Hippocampal formation (tissue), 2 donors: Measurements from ENCODE around the gene SPINK9.
"Not testable (repeated sequence)": the region's sequence is repeated elsewhere in the genome, so short reads cannot be mapped to it uniquely, and the experiment has no call there.

Source experiments
- DNase-seq, 2 donors: peaks; one replicate each; lab custom pipeline; 2025; lab: John Stamatoyannopoulos, UW

SPINK9 gene

GRCh38 chr5:148335259-148335658 lies at the start of gene SPINK9:
Gene SPINK9 (plus strand): TSS chr5:148335559. CDS start chr5:148335614, 55 bp downstream.
- DNase-seq, result no peak

- DNase-seq, result peak in 1 of 2 donors; percentile 45
These were observed 44.8 kb upstream of the SPINK9 start for GRCh38 chr5:148290271-148291195.

GRCh38 chr5:148297731-148298130 lies 37.6 kb upstream of the SPINK9 start:
- DNase-seq, result no peak

GRCh38 chr5:148306446-148306845 lies 28.9 kb upstream of the SPINK9 start:
- DNase-seq, result no peak

- DNase-seq, result no peak
These were observed 26.3 kb upstream of the SPINK9 start for GRCh38 chr5:148309019-148309418.

GRCh38 chr5:148309746-148310145 lies 25.6 kb upstream of the SPINK9 start:
- DNase-seq, result no peak

GRCh38 chr5:148311484-148311883 lies 23.9 kb upstream of the SPINK9 start:
- no peak for DNase-seq

GRCh38 chr5:148312153-148312552 lies 23.2 kb upstream of the SPINK9 start, which contains the start of gene SPINK7:
Gene SPINK7 (plus strand): TSS chr5:148312423. CDS start chr5:148312484, 61 bp downstream.
- DNase-seq, result no peak

- no peak for DNase-seq
These were observed 21.2 kb upstream of the SPINK9 start for GRCh38 chr5:148314187-148314586.

- no peak for DNase-seq
These were observed 20.6 kb upstream of the SPINK9 start for GRCh38 chr5:148314731-148315130.

- DNase-seq, result not testable (repeated sequence)
These were observed 15.1 kb upstream of the SPINK9 start for GRCh38 chr5:148320011-148320963.

- no peak for DNase-seq
These were observed 2.0 kb upstream of the SPINK9 start for GRCh38 chr5:148333262-148333849.

- no peak for DNase-seq
These were observed 1.5 kb downstream of the SPINK9 start for GRCh38 chr5:148336704-148337435.

- no peak for DNase-seq
These were observed 7.1 kb downstream of the SPINK9 start for GRCh38 chr5:148342371-148343045.

GRCh38 chr5:148343046-148343407 lies 7.7 kb downstream of the SPINK9 start:
- DNase-seq, result no peak

- no peak for DNase-seq
These were observed 8.5 kb downstream of the SPINK9 start for GRCh38 chr5:148343603-148344487.

- no peak for DNase-seq
These were observed 12.3 kb downstream of the SPINK9 start for GRCh38 chr5:148347706-148348105.

GRCh38 chr5:148352696-148353095 lies 17.3 kb downstream of the SPINK9 start:
- DNase-seq, result no peak

GRCh38 chr5:148353634-148354033 lies 18.3 kb downstream of the SPINK9 start:
- DNase-seq, result no peak

- no peak for DNase-seq
These were observed 29.0 kb downstream of the SPINK9 start for GRCh38 chr5:148364343-148364742.
